IPS DF 6.9 (cell line): ENCODE results near the gene MDH1B.
A peak's percentile ranks its signal among the peaks of the same experiment; 100 is the strongest.

Experiments used
- DNase-seq: peaks from one replicate; pipeline ENCODE4 v3.0.0-alpha.2; 2013; ENCODE audit warnings: low read depth, low spot score
- H3K27ac ChIP-seq: one replicate; pipeline ENCODE4 v1.5.1; 2013; ENCODE audit warnings: low read length, control low read depth
- H3K27me3 ChIP-seq: 2 replicates; pipeline ENCODE4 v1.6.1; 2013; ENCODE audit warnings: mild to moderate bottlenecking, low read length; ENCODE audit not compliant: control insufficient read depth, insufficient read depth
- H3K36me3 ChIP-seq: 2 replicates; pipeline ENCODE4 v1.6.1; 2013; ENCODE audit warnings: low read length; ENCODE audit not compliant: control insufficient read depth, insufficient read depth
- H3K4me1 ChIP-seq: 2 replicates; pipeline ENCODE4 v1.6.1; 2013; ENCODE audit warnings: low read length; ENCODE audit not compliant: control insufficient read depth, insufficient read depth
- H3K4me3 ChIP-seq: 2 replicates; pipeline ENCODE4 v1.5.1; 2013; ENCODE audit warnings: mild to moderate bottlenecking, low read length
- H3K9me3 ChIP-seq: 2 replicates; pipeline ENCODE4 v1.6.1; 2013; ENCODE audit warnings: low read length, inconsistent platforms; ENCODE audit not compliant: control insufficient read depth, insufficient read depth
- WGBS: extraction: QIAGEN DNeasy Blood & Tissue Kit; methylation state at CpG from one replicate; pipeline ENCODE4 v1.1.7; 2013; ENCODE audit warnings: mixed read lengths, missing lambda C conversion rate; ENCODE audit not compliant: insufficient read length, insufficient coverage; 5-methylcytosine and 5-hydroxymethylcytosine counted together

Gene MDH1B

DNA sequence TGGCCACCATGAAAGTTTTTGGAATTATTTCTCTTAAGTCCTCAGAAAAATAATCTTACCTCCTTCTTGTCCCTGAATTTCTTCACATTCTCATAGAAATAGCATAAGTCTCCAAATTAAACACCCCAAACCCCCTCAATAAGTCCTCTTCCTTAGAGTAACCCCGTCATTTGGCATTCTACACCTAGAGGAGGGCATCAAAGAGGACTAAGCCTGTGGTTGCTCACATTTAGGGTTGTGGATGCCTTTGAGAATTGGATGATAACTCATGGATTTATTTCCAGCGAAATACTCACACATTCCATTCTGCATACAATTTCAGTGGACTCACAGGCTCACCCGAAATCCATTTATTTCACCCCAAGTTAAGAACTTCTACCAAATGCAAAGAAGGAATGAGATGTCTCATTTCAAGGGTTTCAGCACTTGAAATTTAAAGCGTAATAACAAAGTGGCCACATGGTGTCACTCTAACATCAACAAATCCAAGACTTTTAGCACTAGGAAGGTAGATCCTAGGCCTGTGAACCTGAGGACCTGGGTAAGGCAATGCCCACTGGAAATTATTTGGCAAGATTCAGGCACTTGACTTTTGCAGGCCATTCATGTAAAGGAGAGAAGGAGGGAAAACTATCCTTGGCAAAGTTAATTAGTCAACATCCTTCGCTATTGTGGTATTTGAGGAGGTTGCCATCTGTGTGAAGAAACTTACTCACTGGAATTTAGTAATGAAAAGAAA is 71.6 kb downstream of the MDH1B start:
- WGBS: no CpG with 5 or more reads among the region's 5 CpGs
- Histone ChIP-seq H3K9me3 (no peaks in the 10 kb centered on the region), H3K4me3 (no peak overlapping the region), H3K4me1 (no peaks in the 10 kb centered on the region), H3K27me3 (no peaks in the 10 kb centered on the region), H3K27ac (no peak overlapping the region), H3K36me3 (no peaks in the 10 kb centered on the region)
- DNase-seq: peak; percentile 41

GRCh38 chr2:206692971-206693370 is 72.2 kb downstream of the MDH1B start:
- no peaks in the 10 kb centered on the region for H3K4me1 ChIP-seq
- no peak overlapping the region for H3K4me3 ChIP-seq
- H3K27me3 ChIP-seq: no peaks in the 10 kb centered on the region
- DNase-seq: no peak
- no peaks in the 10 kb centered on the region for H3K36me3 ChIP-seq
- no peak overlapping the region for H3K27ac ChIP-seq
- H3K9me3 ChIP-seq: no peaks in the 10 kb centered on the region
- no CpG with 5 or more reads among the region's 7 CpGs for WGBS

- Histone ChIP-seq H3K27ac (no peak overlapping the region), H3K27me3 (no peaks in the 10 kb centered on the region), H3K9me3 (no peaks in the 10 kb centered on the region), H3K36me3 (no peaks in the 10 kb centered on the region), H3K4me1 (no peaks in the 10 kb centered on the region), H3K4me3 (no peak overlapping the region)
- no peak for DNase-seq
- WGBS: no CpG with 5 or more reads among the region's 1 CpG
Measured at GRCh38 chr2:206688990-206689389, 76.1 kb downstream of the MDH1B start.

DNA sequence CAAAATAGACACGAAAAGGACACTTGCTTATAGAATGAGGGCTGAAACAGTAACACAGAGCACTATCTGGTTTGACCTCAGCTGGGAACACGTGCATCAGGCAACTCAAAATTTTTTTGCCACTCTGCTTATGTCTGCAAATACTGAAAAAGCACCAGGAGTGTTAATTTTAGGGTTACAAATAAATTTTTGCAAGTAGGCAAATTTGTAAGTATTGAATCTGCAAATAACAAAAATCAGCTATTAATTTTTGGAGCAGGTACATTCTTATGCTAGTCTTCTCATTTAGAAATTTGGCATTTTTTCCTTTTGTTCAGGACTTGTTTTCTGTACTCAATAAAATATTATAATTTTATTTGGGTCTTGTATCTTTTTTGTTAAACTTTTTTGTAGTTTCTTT is 76.7 kb downstream of the MDH1B start:
- no peaks in the 10 kb centered on the region for H3K4me1 ChIP-seq
- H3K36me3 ChIP-seq: no peaks in the 10 kb centered on the region
- no CpG with 5 or more reads among the region's 2 CpGs for WGBS
- H3K27me3 ChIP-seq: no peaks in the 10 kb centered on the region
- no peaks in the 10 kb centered on the region for H3K9me3 ChIP-seq
- H3K4me3 ChIP-seq: no peak overlapping the region
- no peak overlapping the region for H3K27ac ChIP-seq
- DNase-seq: no peak
